AG04449 (cell line): ENCODE data around the gene UBE2N.

ENCODE experiments used
- CTCF ChIA-PET: fragments of 350-600 bp; formaldehyde crosslinking; extraction: SDS; loops from one replicate; lab custom pipeline; 2021; ENCODE audit warnings: antibody characterized with exemption; lab: Yijun Ruan, JAX
- POLR2A ChIA-PET: fragments of 400-600, 350-600 bp; formaldehyde crosslinking; extraction: SDS; loops from one replicate; lab custom pipeline; 2020; ENCODE audit warnings: antibody characterized with exemption, inconsistent platforms; lab: Yijun Ruan, JAX
- DNase-seq: peaks from one replicate; pipeline ENCODE4 v3.0.0-alpha.2; 2010; ENCODE audit warnings: low read depth, low spot score
- H3K4me3 ChIP-seq: 2 replicates; pipeline ENCODE4 v1.5.1; 2011; ENCODE audit warnings: low read depth, mild to moderate bottlenecking, control low read depth, low read length
- TF ChIP-seq, protein P1 (sequence below): IDR thresholded peaks from one replicate; pipeline ENCODE4 v1.5.1; 2011; ENCODE audit warnings: mild to moderate bottlenecking, moderate library complexity, low read length, control low read depth, inconsistent platforms; ENCODE audit not compliant: insufficient read depth; ENCODE audit errors: missing control alignments

Gene UBE2N

DNA sequence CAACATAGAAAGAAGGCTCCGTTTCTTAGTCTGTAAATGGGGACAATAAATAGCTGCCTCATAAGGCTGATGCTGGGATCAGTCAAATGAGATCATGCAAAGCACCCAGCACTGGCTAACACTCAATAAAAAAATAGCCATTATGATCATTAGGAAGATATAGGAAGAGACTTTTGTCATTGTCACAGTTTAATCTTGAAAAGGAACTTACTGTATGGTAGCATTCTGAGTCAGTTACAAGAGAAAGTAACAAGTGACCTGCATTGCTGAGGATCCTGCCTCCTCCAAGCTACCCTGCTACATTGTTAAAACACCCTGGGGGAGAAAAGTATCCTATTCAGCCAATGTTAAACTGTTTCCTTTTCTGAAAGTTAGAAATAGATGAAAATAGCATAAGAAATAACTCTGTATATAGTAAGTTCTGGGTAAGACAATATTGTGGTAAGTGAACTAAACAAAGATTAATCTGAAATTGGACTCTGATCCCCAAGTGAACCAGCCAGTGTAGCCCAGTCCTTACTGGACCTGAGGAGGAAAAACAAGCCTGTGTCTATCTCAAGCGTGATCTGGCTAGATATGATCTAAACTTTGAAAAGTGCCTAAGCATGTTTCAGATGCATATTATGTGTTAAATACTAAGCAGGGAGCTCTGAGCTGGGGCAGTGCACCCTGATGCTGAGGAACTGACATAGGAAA, 67.6 kb downstream of the UBE2N start:
- DNase-seq, result no peak
- TF ChIP-seq, protein P1, sequence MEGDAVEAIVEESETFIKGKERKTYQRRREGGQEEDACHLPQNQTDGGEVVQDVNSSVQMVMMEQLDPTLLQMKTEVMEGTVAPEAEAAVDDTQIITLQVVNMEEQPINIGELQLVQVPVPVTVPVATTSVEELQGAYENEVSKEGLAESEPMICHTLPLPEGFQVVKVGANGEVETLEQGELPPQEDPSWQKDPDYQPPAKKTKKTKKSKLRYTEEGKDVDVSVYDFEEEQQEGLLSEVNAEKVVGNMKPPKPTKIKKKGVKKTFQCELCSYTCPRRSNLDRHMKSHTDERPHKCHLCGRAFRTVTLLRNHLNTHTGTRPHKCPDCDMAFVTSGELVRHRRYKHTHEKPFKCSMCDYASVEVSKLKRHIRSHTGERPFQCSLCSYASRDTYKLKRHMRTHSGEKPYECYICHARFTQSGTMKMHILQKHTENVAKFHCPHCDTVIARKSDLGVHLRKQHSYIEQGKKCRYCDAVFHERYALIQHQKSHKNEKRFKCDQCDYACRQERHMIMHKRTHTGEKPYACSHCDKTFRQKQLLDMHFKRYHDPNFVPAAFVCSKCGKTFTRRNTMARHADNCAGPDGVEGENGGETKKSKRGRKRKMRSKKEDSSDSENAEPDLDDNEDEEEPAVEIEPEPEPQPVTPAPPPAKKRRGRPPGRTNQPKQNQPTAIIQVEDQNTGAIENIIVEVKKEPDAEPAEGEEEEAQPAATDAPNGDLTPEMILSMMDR, result no peak
- ChIA-PET POLR2A (no interaction called here), CTCF (interaction anchor here (1.5 kb wide), 1 partner anchor 386 kb away, joined by 5 read pairs; no protein-coding TSS in a partner anchor)
- H3K4me3 ChIP-seq, result no peak overlapping the region

DNA sequence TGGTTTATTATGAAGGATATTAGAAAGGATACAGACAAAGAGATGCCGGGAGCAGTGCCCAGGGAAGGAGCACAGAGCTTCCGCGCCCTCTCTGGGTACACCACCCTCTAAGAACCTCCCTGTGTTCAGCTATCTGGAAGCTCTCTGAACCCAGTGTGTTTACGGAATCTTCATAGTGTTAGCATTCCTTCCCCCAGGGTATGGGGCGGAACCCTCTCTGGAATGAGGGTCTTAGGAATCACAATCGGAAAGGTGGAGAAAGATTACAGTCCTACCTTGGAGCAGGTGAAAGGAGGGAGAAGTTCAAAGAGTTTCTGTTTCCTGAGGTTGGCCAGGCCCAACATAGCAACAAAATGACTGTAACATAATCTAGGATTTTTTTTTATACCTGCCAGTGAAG, 70.8 kb downstream of the UBE2N start:
- POLR2A ChIA-PET, result interaction anchor here (0.6 kb wide), 1 partner anchor 11 kb away, joined by 5 read pairs; no protein-coding TSS in a partner anchor
- TF ChIP-seq, protein P1, result no peak
- no peak overlapping the region for H3K4me3 ChIP-seq
- DNase-seq, result no peak
- CTCF ChIA-PET, result no interaction called here

DNA sequence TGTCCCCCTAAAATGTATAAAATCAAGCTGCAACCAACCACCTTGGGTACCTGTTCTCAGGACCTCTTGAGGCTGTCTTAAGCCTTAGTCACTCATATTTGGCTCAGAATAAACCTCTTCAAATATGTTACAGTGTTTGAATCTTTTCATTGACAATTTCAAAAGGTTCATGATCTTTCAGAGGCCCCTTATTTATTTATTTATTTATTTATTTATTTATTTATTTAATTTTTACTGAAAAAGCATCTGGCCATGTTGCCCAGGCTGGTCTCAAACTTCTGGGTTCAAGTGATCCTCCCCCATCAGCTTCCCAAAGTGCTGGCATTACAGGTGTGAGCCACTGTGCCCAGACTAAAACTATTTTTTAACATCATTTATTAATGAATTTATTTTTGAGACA, 72.2 kb downstream of the UBE2N start:
- ChIA-PET CTCF (no interaction called here), POLR2A (no interaction called here)
- DNase-seq, result no peak
- H3K4me3 ChIP-seq, result no peak overlapping the region
- TF ChIP-seq, protein P1, result no peak

DNA sequence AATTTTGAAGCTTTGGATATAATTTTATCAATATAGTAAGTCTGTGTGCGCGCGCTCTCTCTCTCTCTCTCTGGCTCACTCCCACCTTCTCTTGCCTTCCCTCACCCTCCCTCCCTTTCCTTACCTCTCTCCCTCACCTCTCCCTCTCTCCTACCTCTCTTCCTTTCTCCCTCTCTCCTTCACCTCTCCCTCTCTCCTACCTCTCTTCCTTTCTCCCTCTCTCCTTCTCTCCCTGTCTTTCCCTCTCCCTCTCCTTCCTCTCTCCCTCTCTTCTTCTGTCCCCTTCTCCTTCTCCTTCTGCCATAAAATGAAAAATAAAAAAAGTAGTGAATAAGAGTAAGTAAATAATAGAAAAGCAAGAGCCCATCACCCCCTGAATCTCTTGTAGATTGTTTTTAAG, 73.0 kb downstream of the UBE2N start:
- TF ChIP-seq, protein P1, result no peak
- no peak for DNase-seq

DNA sequence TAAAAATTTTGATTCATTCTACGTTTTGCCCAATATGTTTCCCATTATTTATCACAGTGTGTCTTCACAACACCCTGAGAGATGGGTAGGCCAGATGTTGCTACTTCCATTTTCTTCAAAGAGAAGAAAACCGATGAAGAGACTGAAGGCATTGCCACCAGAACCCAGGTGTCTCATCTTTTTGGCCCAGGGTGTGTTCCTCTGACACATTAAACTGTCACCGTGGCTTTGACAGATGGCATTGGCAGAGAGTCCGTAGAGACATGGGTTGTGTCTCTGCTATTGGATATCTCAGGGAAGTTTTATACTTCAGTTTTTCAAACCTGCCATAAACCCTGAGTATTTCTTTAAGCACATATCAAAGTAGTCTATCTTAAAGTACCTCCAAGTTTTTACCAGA, 75.3 kb downstream of the UBE2N start:
- CTCF ChIA-PET, result no interaction called here
- no peak for DNase-seq
- TF ChIP-seq, protein P1, result no peak
- H3K4me3 ChIP-seq, result no peak overlapping the region
- POLR2A ChIA-PET, result no interaction called here

More for the DNA sequence above, 73.0 kb downstream of the UBE2N start:
- ChIA-PET POLR2A (interaction anchor here (0.9 kb wide), 1 partner anchor 8 kb away, joined by 3 read pairs; no protein-coding TSS in a partner anchor), CTCF (no interaction called here)
- no peak overlapping the region for H3K4me3 ChIP-seq

DNA sequence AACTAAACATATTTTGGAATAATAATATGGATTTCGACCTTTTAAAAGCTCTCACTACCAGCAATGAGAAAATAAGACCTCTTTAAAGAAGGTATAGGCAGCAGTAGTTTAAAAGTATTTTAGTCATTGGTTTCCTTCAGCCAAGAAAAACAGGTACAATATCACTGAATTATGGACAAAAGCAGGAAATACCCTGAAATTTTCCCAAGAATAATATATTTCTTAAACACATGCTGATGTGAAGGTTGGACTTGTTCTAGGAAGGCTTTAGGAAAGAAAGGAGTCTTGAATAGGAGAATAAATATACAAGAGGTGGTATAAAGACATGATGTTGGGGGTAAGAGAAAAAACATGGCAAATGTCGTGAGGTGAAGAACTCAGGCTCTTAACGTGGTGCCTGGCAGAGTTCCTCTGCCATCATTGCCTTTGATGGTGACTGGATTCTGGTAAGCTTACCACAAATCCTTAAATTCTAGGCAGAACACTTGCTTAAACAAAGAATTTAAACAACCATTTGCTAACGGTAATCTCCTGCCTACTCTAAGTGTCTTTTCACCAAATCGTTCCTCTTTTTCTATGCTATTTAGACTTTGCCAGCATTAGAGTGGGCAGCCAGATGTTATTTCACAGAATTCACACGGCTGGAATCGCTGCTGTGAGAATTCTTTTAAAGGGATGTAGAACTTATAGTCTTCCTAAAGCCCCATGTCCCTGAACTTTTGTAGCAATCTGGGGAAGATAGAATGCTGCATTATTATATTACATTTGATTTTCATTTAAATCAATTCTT, 75.9 kb downstream of the UBE2N start:
- POLR2A ChIA-PET, result no interaction called here
- H3K4me3 ChIP-seq, result no peak overlapping the region
- DNase-seq, result no peak
- CTCF ChIA-PET, result no interaction called here
- TF ChIP-seq, protein P1, result no peak
